SU-DHL-6 (cell line): ENCODE results near the gene RPUSD2.

Experiments used
- H2AFZ ChIP-seq: fragments of 200-600 bp; sonication (generic); 2 replicates; pipeline ENCODE4 v1.6.1; 2014; ENCODE audit warnings: low read depth, mild to moderate bottlenecking, moderate library complexity, mixed read lengths, antibody characterized with exemption, low read length; ENCODE audit not compliant: severe bottlenecking
- H3F3A ChIP-seq: fragments of 200-600 bp; shearing (Covaris generic); 2 replicates; pipeline ENCODE4 v1.6.0; 2016; ENCODE audit warnings: antibody characterized with exemption, mild to moderate bottlenecking; ENCODE audit not compliant: insufficient read depth
- H3K27ac ChIP-seq: fragments of 200-600 bp; sonication (generic); 2 replicates; pipeline ENCODE4 v1.5.1; 2016; ENCODE audit warnings: low read depth, mild to moderate bottlenecking, low read length, moderate library complexity, mixed read lengths
- H3K27me3 ChIP-seq: fragments of 200-600 bp; sonication (generic), shearing (Covaris generic); 2 replicates; pipeline ENCODE4 v1.6.0; 2014; ENCODE audit warnings: mild to moderate bottlenecking, low read length
- H3K36me3 ChIP-seq: fragments of 200-600 bp; sonication (generic); 2 replicates; pipeline ENCODE4 v1.6.1; 2014; ENCODE audit warnings: mild to moderate bottlenecking, low read length, mixed read lengths
- H3K4me2 ChIP-seq: fragments of 300-600, 200-600 bp; shearing (Covaris generic), sonication (generic); 2 replicates; pipeline ENCODE4 v1.6.0; 2014; ENCODE audit warnings: low read length, low read depth, mild to moderate bottlenecking; ENCODE audit not compliant: poor library complexity, severe bottlenecking
- H3K4me3 ChIP-seq: fragments of 200-600 bp; sonication (generic); 2 replicates; pipeline ENCODE4 v1.5.1; 2014; ENCODE audit warnings: antibody characterized with exemption, low read length, mild to moderate bottlenecking, mixed read lengths; ENCODE audit not compliant: insufficient read depth, poor library complexity, severe bottlenecking
- H3K79me2 ChIP-seq: fragments of 200-600 bp; sonication (generic); 2 replicates; pipeline ENCODE4 v1.6.1; 2014; ENCODE audit warnings: mild to moderate bottlenecking, low read length, moderate library complexity; ENCODE audit not compliant: insufficient read depth
- H3K9ac ChIP-seq: fragments of 200-600 bp; sonication (generic); 2 replicates; pipeline ENCODE4 v1.7.0; 2014; ENCODE audit warnings: mild to moderate bottlenecking, low read length
- H3K9me2 ChIP-seq: fragments of 200-600 bp; sonication (generic); replicated peaks from 2 replicates; pipeline ENCODE4 v1.6.1; 2014; ENCODE audit warnings: low read length; ENCODE audit not compliant: insufficient read depth
- H3K9me3 ChIP-seq: fragments of 200-600 bp; sonication (generic); 2 replicates; pipeline ENCODE4 v1.6.1; 2014; ENCODE audit warnings: low read length, mixed read lengths; ENCODE audit not compliant: insufficient read depth
- H4K20me1 ChIP-seq: fragments of 200-600 bp; sonication (generic); 2 replicates; pipeline ENCODE4 v1.6.1; 2014; ENCODE audit warnings: low read depth, mild to moderate bottlenecking, antibody characterized with exemption, low read length, moderate library complexity, mixed read lengths
- CTCF ChIP-seq: fragments of 200-600 bp; sonication (generic); IDR thresholded peaks from one replicate; pipeline ENCODE4 v1.5.1; 2017; ENCODE audit warnings: antibody characterized with exemption, mild to moderate bottlenecking, low read length, moderate library complexity; ENCODE audit not compliant: insufficient read depth, poor library complexity, severe bottlenecking
- EZH2phosphoT487 ChIP-seq: fragments of 200-600 bp; sonication (generic), shearing (Covaris generic); conservative IDR thresholded peaks from 2 replicates; pipeline ENCODE4 v1.6.1; 2018; ENCODE audit warnings: mild to moderate bottlenecking, antibody characterized with exemption, low read length, moderate library complexity, mixed read lengths

Gene RPUSD2

GRCh38 chr15:40563426-40563825 is 5.7 kb upstream of the RPUSD2 start:
- H3F3A ChIP-seq, result peaks cover 5% of the 10 kb centered on the region; the same call in 1 of the 2 replicates
- H3K27ac ChIP-seq, result no peak overlapping the region
- H3K4me2 ChIP-seq, result peak overlapping the region; percentile 81
- no peak overlapping the region for H3K4me3 ChIP-seq
- H2AFZ ChIP-seq, result no peak overlapping the region
- H3K9me2 ChIP-seq, result no peaks in the 10 kb centered on the region
- H3K9me3 ChIP-seq, result no peaks in the 10 kb centered on the region
- H3K27me3 ChIP-seq, result no peaks in the 10 kb centered on the region
- H4K20me1 ChIP-seq, result no peaks in the 10 kb centered on the region
- no peaks in the 10 kb centered on the region for H3K36me3 ChIP-seq
- H3K9ac ChIP-seq, result no peak overlapping the region
- peaks cover 23% of the 10 kb centered on the region for H3K79me2 ChIP-seq
- TF ChIP-seq EZH2phosphoT487 (no peak), CTCF (no peak)

GRCh38 chr15:40564591-40565332 is 4.3 kb upstream of the RPUSD2 start, which contains the start of gene CCDC32:
Gene CCDC32 (minus strand): TSS chr15:40565042. CDS start chr15:40563015, 2,027 bp downstream.
- no peaks in the 10 kb centered on the region for H3K9me2 ChIP-seq
- H3K36me3 ChIP-seq, result no peaks in the 10 kb centered on the region
- H2AFZ ChIP-seq, result peak within 1 kb of the TSS; percentile 91
- H3K9ac ChIP-seq, result peak within 1 kb of the TSS; percentile 75
- peaks cover 23% of the 10 kb centered on the region for H3K79me2 ChIP-seq
- H3K9me3 ChIP-seq, result no peaks in the 10 kb centered on the region
- TF ChIP-seq EZH2phosphoT487, result no peak
- no peak for TF ChIP-seq CTCF
- peak within 1 kb of the TSS; percentile 81 for H3K4me2 ChIP-seq
- peak within 1 kb of the TSS; percentile 89 for H3K4me3 ChIP-seq
- peak within 1 kb of the TSS; percentile 33 for H3K27ac ChIP-seq
- H3F3A ChIP-seq, result peaks cover 5% of the 10 kb centered on the region; the same call in 1 of the 2 replicates
- H4K20me1 ChIP-seq, result no peaks in the 10 kb centered on the region
- H3K27me3 ChIP-seq, result no peaks in the 10 kb centered on the region

- Histone ChIP-seq H3K9ac (peak overlapping the region; percentile 75), H4K20me1 (no peaks in the 10 kb centered on the region), H3K9me2 (no peaks in the 10 kb centered on the region), H3K36me3 (no peaks in the 10 kb centered on the region), H3K9me3 (no peaks in the 10 kb centered on the region), H3F3A (peaks cover 5% of the 10 kb centered on the region; the same call in 1 of the 2 replicates), H3K4me3 (peak overlapping the region; percentile 89), H3K27me3 (no peaks in the 10 kb centered on the region), H2AFZ (peak overlapping the region; percentile 91), H3K4me2 (peak overlapping the region; percentile 81), H3K27ac (no peak overlapping the region), H3K79me2 (peaks cover 32% of the 10 kb centered on the region)
- TF ChIP-seq CTCF (no peak), EZH2phosphoT487 (no peak)
Observed at GRCh38 chr15:40565333-40566238, 3.5 kb upstream of the RPUSD2 start.
